WTC11 (cell line): ENCODE measurements around the gene RTP1.

Source experiments
- E2F5 ChIP-seq: sonication (generic); formaldehyde crosslinking; IDR thresholded peaks from 2 replicates; pipeline ENCODE4 v1.8.1; 2022; ENCODE audit warnings: mild to moderate bottlenecking, moderate library complexity, missing genetic modification reagents
- FOXP1 ChIP-seq: sonication (generic); formaldehyde crosslinking; IDR thresholded peaks from 2 replicates; pipeline ENCODE4 v1.8.0; 2022; ENCODE audit warnings: missing genetic modification reagents, mild to moderate bottlenecking, moderate library complexity, borderline replicate concordance
- TCF7 ChIP-seq: sonication (generic); formaldehyde crosslinking; IDR thresholded peaks from 2 replicates; pipeline ENCODE4 v1.8.0; 2022; ENCODE audit warnings: mild to moderate bottlenecking, low read depth, missing genetic modification reagents, moderate library complexity

GRCh38 chr3:187188931-187189330 is 8.4 kb upstream of the RTP1 start:
- TF ChIP-seq FOXP1 = no peak
- no peak for TF ChIP-seq E2F5 (CRISPR knock-in tag)
- no peak for TF ChIP-seq TCF7 (CRISPR knock-in tag)
